WTC11 (cell line): ENCODE measurements around the gene RBFOX2. TPM values are rescaled to one million over a fixed set of nuclear protein-coding genes. Genes with fewer than 3 reads are reported as not detected.

ENCODE experiments used
- ATAC-seq: fragments of 200-7000 bp; cut with Tn5 transposase; 2 replicates; pipeline ENCODE4 v1.10.0; 2021; ENCODE audit warnings: mild to moderate bottlenecking, moderate library complexity
- CTCF ChIA-PET: fragments of 300-600 bp; sonication (Branson Sonifier 250); formaldehyde crosslinking; loops from one replicate; lab custom pipeline; 2021; ENCODE audit warnings: antibody characterized with exemption; lab: Charles Lee
- POLR2A ChIA-PET: fragments of 350-600 bp; sonication (Branson Sonifier 250); formaldehyde crosslinking; loops from one replicate; lab custom pipeline; 2021; ENCODE audit warnings: antibody characterized with exemption; lab: Charles Lee
- DNase-seq: peaks from one replicate; pipeline ENCODE4 v3.0.0; 2021; ENCODE audit warnings: low spot score
- H3K27ac Mint-ChIP-seq: 2 replicates; pipeline ENCODE4 v1.8.0; 2021; ENCODE audit warnings: mixed read lengths
- H3K27me3 Mint-ChIP-seq: 2 replicates; pipeline ENCODE4 v1.8.0; 2021; ENCODE audit warnings: low read depth, mild to moderate bottlenecking, moderate library complexity, mixed read lengths
- H3K36me3 Mint-ChIP-seq: 2 replicates; pipeline ENCODE4 v1.8.0; 2021; ENCODE audit warnings: mixed read lengths
- H3K4me1 Mint-ChIP-seq: 2 replicates; pipeline ENCODE4 v1.8.0; 2022; ENCODE audit warnings: mixed read lengths
- H3K4me3 Mint-ChIP-seq: 2 replicates; pipeline ENCODE4 v1.8.0; 2021; ENCODE audit warnings: mild to moderate bottlenecking, moderate library complexity, mixed read lengths
- H3K9me3 Mint-ChIP-seq: 2 replicates; pipeline ENCODE4 v1.8.0; 2021; ENCODE audit warnings: mixed read lengths
- ATF2 ChIP-seq: sonication (generic); formaldehyde crosslinking; IDR thresholded peaks from 2 replicates; pipeline ENCODE4 v1.8.1; 2022; ENCODE audit warnings: low read depth, missing genetic modification reagents, borderline replicate concordance
- ATF3 ChIP-seq: sonication (generic); formaldehyde crosslinking; conservative IDR thresholded peaks from 2 replicates; pipeline ENCODE4 v1.8.1; 2022; ENCODE audit warnings: mild to moderate bottlenecking, missing genetic modification reagents
- CBFB ChIP-seq: sonication (generic); formaldehyde crosslinking; IDR thresholded peaks from 2 replicates; pipeline ENCODE4 v1.8.1; 2022; ENCODE audit warnings: mild to moderate bottlenecking, low read depth, missing genetic modification reagents
- CDX4 ChIP-seq: fragments of 250-450 bp; sonication (Bioruptor Pico); IDR thresholded peaks from 2 replicates; pipeline ENCODE4 v1.9.0; 2021; ENCODE audit warnings: moderate library complexity, mild to moderate bottlenecking, inconsistent platforms, borderline replicate concordance
- E2F1 ChIP-seq: sonication (generic); formaldehyde crosslinking; IDR thresholded peaks from 2 replicates; pipeline ENCODE4 v1.8.0; 2022; ENCODE audit warnings: mild to moderate bottlenecking, missing genetic modification reagents
- ELF4 ChIP-seq: sonication (generic); formaldehyde crosslinking; IDR thresholded peaks from 2 replicates; pipeline ENCODE4 v1.8.1; 2022; ENCODE audit warnings: low read depth, mild to moderate bottlenecking, moderate library complexity, missing genetic modification reagents
- FOXJ3 ChIP-seq: sonication (generic); formaldehyde crosslinking; IDR thresholded peaks from 2 replicates; pipeline ENCODE4 v1.9.0; 2021; ENCODE audit warnings: missing genetic modification reagents, mild to moderate bottlenecking, borderline replicate concordance
- HMGXB4 ChIP-seq: sonication (generic); formaldehyde crosslinking; IDR thresholded peaks from 2 replicates; pipeline ENCODE4 v1.8.1; 2023; ENCODE audit warnings: mild to moderate bottlenecking, moderate library complexity, missing genetic modification reagents
- IRF1 ChIP-seq: sonication (generic); formaldehyde crosslinking; IDR thresholded peaks from 2 replicates; pipeline ENCODE4 v1.8.0; 2023; ENCODE audit warnings: missing genetic modification reagents
- JUN ChIP-seq: sonication (generic); formaldehyde crosslinking; IDR thresholded peaks from 2 replicates; pipeline ENCODE4 v1.8.0; 2023; ENCODE audit warnings: mild to moderate bottlenecking, missing genetic modification reagents
- KAT7 ChIP-seq: sonication (generic); formaldehyde crosslinking; IDR thresholded peaks from 2 replicates; pipeline ENCODE4 v1.8.1; 2023; ENCODE audit warnings: missing genetic modification reagents, mild to moderate bottlenecking, borderline replicate concordance
- NFYB ChIP-seq: sonication (generic); formaldehyde crosslinking; conservative IDR thresholded peaks from 2 replicates; pipeline ENCODE4 v1.8.0; 2022; ENCODE audit warnings: low read depth, missing genetic modification reagents
- SMAD3 ChIP-seq: sonication (generic); formaldehyde crosslinking; IDR thresholded peaks from 2 replicates; pipeline ENCODE4 v1.8.0; 2022; ENCODE audit warnings: missing genetic modification reagents, mild to moderate bottlenecking, borderline replicate concordance
- TEAD1 ChIP-seq: sonication (generic); formaldehyde crosslinking; IDR thresholded peaks from 2 replicates; pipeline ENCODE4 v1.8.0; 2022; ENCODE audit warnings: mild to moderate bottlenecking, missing genetic modification reagents
- TP53 ChIP-seq: sonication (generic); formaldehyde crosslinking; IDR thresholded peaks from 2 replicates; pipeline ENCODE4 v1.8.1; 2023; ENCODE audit warnings: mild to moderate bottlenecking, missing genetic modification reagents
- ZNF121 ChIP-seq: sonication (generic); formaldehyde crosslinking; IDR thresholded peaks from 2 replicates; pipeline ENCODE4 v1.8.0; 2023; ENCODE audit warnings: missing genetic modification reagents
- ZNF219 ChIP-seq: sonication (generic); formaldehyde crosslinking; IDR thresholded peaks from 2 replicates; pipeline ENCODE4 v1.8.0; 2023; ENCODE audit warnings: missing genetic modification reagents, mild to moderate bottlenecking, borderline replicate concordance
- ZNF512 ChIP-seq: sonication (generic); formaldehyde crosslinking; IDR thresholded peaks from 2 replicates; pipeline ENCODE4 v1.8.1; 2022; ENCODE audit warnings: missing genetic modification reagents, borderline replicate concordance
- total RNA-seq: library from RNA; stranded (reverse); gene quantifications from 3 replicates; pipeline ENCODE4 v1.2.3, GENCODE V29; 2021

RBFOX2 gene
- total RNA-seq, 1 experiment from 2014 or later: 107 TPM

GRCh38 chr22:35894937-35895708 lies 133.5 kb downstream of the RBFOX2 start (continued):
- TF ChIP-seq ZNF219 (CRISPR knock-in tag) (no peak), ZNF512 (CRISPR knock-in tag) (no peak), ATF2 (no peak)

GRCh38 chr22:35894464-35894878 lies 134.2 kb downstream of the RBFOX2 start:
- DNase-seq (no peak), ATAC-seq (peak; percentile 52)
- Mint-ChIP-seq H3K4me3 (no peak overlapping the region), H3K27ac (peak overlapping the region; percentile 9; the same call in 1 of the 2 replicates), H3K27me3 (no peaks in the 10 kb centered on the region), H3K9me3 (no peaks in the 10 kb centered on the region), H3K36me3 (no peaks in the 10 kb centered on the region; the same call in 1 of the 2 replicates), H3K4me1 (peaks cover 45% of the 10 kb centered on the region)
- POLR2A ChIA-PET: no interaction called here
- TF ChIP-seq TP53 (no peak), IRF1 (no peak), HMGXB4 (no peak), ELF4 (CRISPR knock-in tag) (no peak), FOXJ3 (CRISPR knock-in tag) (no peak), CDX4 (CRISPR knock-in tag) (no peak), SMAD3 (CRISPR knock-in tag) (no peak), CBFB (CRISPR knock-in tag) (no peak), ZNF121 (CRISPR knock-in tag) (no peak), E2F1 (CRISPR knock-in tag) (no peak), TEAD1 (CRISPR knock-in tag) (no peak), NFYB (CRISPR knock-in tag) (no peak), JUN (no peak), ATF3 (CRISPR knock-in tag) (no peak), KAT7 (CRISPR knock-in tag) (no peak)
- CTCF ChIA-PET: interaction anchor here (0.8 to 1.8 kb wide), 2 partner anchors 171 to 230 kb away, joined by 3 to 12 read pairs; no protein-coding TSS in a partner anchor
